Activated T-helper 17 cell treated with anti-CD3 and anti-CD28 coated beads, Interleukin-2, amount 50 U/mL, for 72 hours (primary cell): ENCODE measurements around the gene NR2F2. TPM values are rescaled to one million over a fixed set of nuclear protein-coding genes. Genes with fewer than 3 reads are reported as not detected.

Experiments used
- ATAC-seq: fragments of 150-1000 bp; cut with Tn5 transposase; replicated peaks from 2 replicates; pipeline ENCODE4 v1.10.0; 2021; ENCODE audit warnings: mild to moderate bottlenecking, moderate library complexity
- H3K27ac Mint-ChIP-seq: one replicate; pipeline ENCODE4 v1.8.0; 2022; ENCODE audit warnings: mixed read lengths
- H3K27me3 Mint-ChIP-seq: one replicate; pipeline ENCODE4 v1.8.0; 2022; ENCODE audit warnings: mixed read lengths
- H3K36me3 Mint-ChIP-seq: one replicate; pipeline ENCODE4 v1.8.0; 2022; ENCODE audit warnings: low read depth, mild to moderate bottlenecking, mixed read lengths
- H3K4me1 Mint-ChIP-seq: one replicate; pipeline ENCODE4 v1.8.0; 2022; ENCODE audit warnings: mixed read lengths
- H3K4me3 Mint-ChIP-seq: one replicate; pipeline ENCODE4 v1.8.0; 2022; ENCODE audit warnings: mild to moderate bottlenecking, mixed read lengths
- H3K9me3 Mint-ChIP-seq: one replicate; pipeline ENCODE4 v1.8.0; 2022; ENCODE audit warnings: mixed read lengths
- total RNA-seq, 2 donors: library from RNA; stranded (reverse); gene quantifications; one replicate each; pipeline ENCODE4 v1.2.3, GENCODE V29; 2022

NR2F2 gene
- total RNA-seq, 2 donors from 2014 or later = not detected

- H3K27me3 Mint-ChIP-seq = peaks cover 70% of the 10 kb centered on the region
- H3K9me3 Mint-ChIP-seq = peaks cover 10% of the 10 kb centered on the region
- peaks cover 6% of the 10 kb centered on the region for H3K36me3 Mint-ChIP-seq
- ATAC-seq = no peak
- no peak overlapping the region for H3K4me3 Mint-ChIP-seq
- no peaks in the 10 kb centered on the region for H3K4me1 Mint-ChIP-seq
- no peak overlapping the region for H3K27ac Mint-ChIP-seq
Measured at GRCh38 chr15:96340598-96341512, 10.4 kb downstream of the NR2F2 start.

- H3K27me3 Mint-ChIP-seq = peaks cover 68% of the 10 kb centered on the region
- H3K36me3 Mint-ChIP-seq = peaks cover 6% of the 10 kb centered on the region
- no peak overlapping the region for H3K27ac Mint-ChIP-seq
- H3K4me1 Mint-ChIP-seq = no peaks in the 10 kb centered on the region
- ATAC-seq = no peak
- H3K4me3 Mint-ChIP-seq = no peak overlapping the region
- peaks cover 10% of the 10 kb centered on the region for H3K9me3 Mint-ChIP-seq
Measured at GRCh38 chr15:96341513-96342405, 11.3 kb downstream of the NR2F2 start.

GRCh38 chr15:96342406-96343112 is 12.1 kb downstream of the NR2F2 start:
- Mint-ChIP-seq H3K9me3 (peaks cover 6% of the 10 kb centered on the region), H3K36me3 (peaks cover 6% of the 10 kb centered on the region), H3K27ac (no peak overlapping the region)

GRCh38 chr15:96343113-96344059 is 12.9 kb downstream of the NR2F2 start:
- no peak for ATAC-seq
- Mint-ChIP-seq H3K27ac (no peak overlapping the region), H3K36me3 (peaks cover 6% of the 10 kb centered on the region), H3K9me3 (peaks cover 6% of the 10 kb centered on the region), H3K27me3 (peaks cover 74% of the 10 kb centered on the region), H3K4me3 (no peak overlapping the region), H3K4me1 (no peaks in the 10 kb centered on the region)

More at GRCh38 chr15:96342406-96343112, 12.1 kb downstream of the NR2F2 start:
- H3K4me1 Mint-ChIP-seq = no peaks in the 10 kb centered on the region
- ATAC-seq = no peak
- no peak overlapping the region for H3K4me3 Mint-ChIP-seq
- H3K27me3 Mint-ChIP-seq = peaks cover 67% of the 10 kb centered on the region

GRCh38 chr15:96344060-96344705 is 13.7 kb downstream of the NR2F2 start:
- ATAC-seq = no peak
- Mint-ChIP-seq H3K4me3 (no peak overlapping the region), H3K4me1 (no peaks in the 10 kb centered on the region), H3K27me3 (peaks cover 82% of the 10 kb centered on the region), H3K9me3 (peaks cover 6% of the 10 kb centered on the region), H3K27ac (no peak overlapping the region), H3K36me3 (peaks cover 6% of the 10 kb centered on the region)

- Mint-ChIP-seq H3K9me3 (peaks cover 6% of the 10 kb centered on the region), H3K4me1 (no peaks in the 10 kb centered on the region), H3K4me3 (no peak overlapping the region), H3K27me3 (peaks cover 82% of the 10 kb centered on the region), H3K27ac (no peak overlapping the region), H3K36me3 (peaks cover 6% of the 10 kb centered on the region)
- no peak for ATAC-seq
Measured at GRCh38 chr15:96344706-96345559, 14.4 kb downstream of the NR2F2 start.

- Mint-ChIP-seq H3K4me3 (no peak overlapping the region), H3K9me3 (no peaks in the 10 kb centered on the region), H3K27me3 (peaks cover 81% of the 10 kb centered on the region), H3K27ac (no peak overlapping the region), H3K36me3 (peaks cover 6% of the 10 kb centered on the region), H3K4me1 (no peaks in the 10 kb centered on the region)
- no peak for ATAC-seq
Measured at GRCh38 chr15:96345560-96346399, 15.3 kb downstream of the NR2F2 start.

GRCh38 chr15:96346409-96346970 is 16.0 kb downstream of the NR2F2 start:
- H3K27ac Mint-ChIP-seq = no peak overlapping the region
- H3K4me3 Mint-ChIP-seq = no peak overlapping the region
- peaks cover 2% of the 10 kb centered on the region for H3K36me3 Mint-ChIP-seq
- no peaks in the 10 kb centered on the region for H3K4me1 Mint-ChIP-seq
- ATAC-seq = no peak
- H3K27me3 Mint-ChIP-seq = peaks cover 85% of the 10 kb centered on the region
- H3K9me3 Mint-ChIP-seq = no peaks in the 10 kb centered on the region

GRCh38 chr15:96347181-96348111 is 16.9 kb downstream of the NR2F2 start:
- Mint-ChIP-seq H3K27ac (no peak overlapping the region), H3K4me3 (no peak overlapping the region), H3K4me1 (no peaks in the 10 kb centered on the region), H3K36me3 (no peaks in the 10 kb centered on the region), H3K27me3 (peaks cover 81% of the 10 kb centered on the region), H3K9me3 (no peaks in the 10 kb centered on the region)
- no peak for ATAC-seq

- Mint-ChIP-seq H3K27ac (no peak overlapping the region), H3K9me3 (no peaks in the 10 kb centered on the region), H3K4me1 (no peaks in the 10 kb centered on the region), H3K36me3 (no peaks in the 10 kb centered on the region), H3K27me3 (peaks cover 79% of the 10 kb centered on the region), H3K4me3 (no peak overlapping the region)
- no peak for ATAC-seq
Measured at GRCh38 chr15:96348112-96349027, 17.9 kb downstream of the NR2F2 start.
